Vagina (tissue), 2 donors: ENCODE measurements around the gene CAPN2.

Source experiments
- CTCF ChIP-seq, 3 experiments: fragments of 450-650 bp in 2 of 3; fragments of 200-600 bp in 1 of 3; sonication (generic) in 1 of 3; IDR thresholded peaks; one replicate each; pipeline ENCODE4 v1.5.1; 2017 to 2019; ENCODE audit warnings: antibody characterized with exemption in 3 of 3, mild to moderate bottlenecking in 2 of 3, moderate library complexity in 2 of 3
- POLR2A ChIP-seq, 2 donors: fragments of 450-650 bp; IDR thresholded peaks; one replicate each; pipeline ENCODE4 v1.6.1; 2017; ENCODE audit warnings: antibody characterized with exemption in 2 of 2, mild to moderate bottlenecking in 2 of 2, moderate library complexity in 2 of 2
- POLR2AphosphoS5 ChIP-seq, 2 donors: sonication (generic); formaldehyde crosslinking; IDR thresholded peaks; one replicate each; pipeline ENCODE4 v1.9.0; 2017; ENCODE audit warnings: antibody characterized with exemption in 2 of 2, mild to moderate bottlenecking in 2 of 2, low read depth in 1 of 2; ENCODE audit not compliant: insufficient read depth in 1 of 2

- TF ChIP-seq CTCF (IDR thresholded peaks at IDR 0.05): no peak
- TF ChIP-seq POLR2AphosphoS5 (IDR thresholded peaks at IDR 0.05; ENCODE audit: insufficient read depth in 1 of 2, low read depth in 1 of 2): no peak
- no peak for TF ChIP-seq POLR2A (IDR thresholded peaks at IDR 0.05)
These were observed 6.5 kb downstream of the CAPN2 start for GRCh38 chr1:223718850-223719249.
